SK-N-SH (cell line): Measurements from ENCODE around the gene SMYD1. TPM values are rescaled to one million over a fixed set of nuclear protein-coding genes. Genes with fewer than 3 reads are reported as not detected.

ENCODE experiments used
- CTCF ChIA-PET: fragments of 300-600, 350-600 bp; formaldehyde crosslinking; extraction: SDS; loops from one replicate; lab custom pipeline; 2021; lab: Yijun Ruan, JAX
- POLR2A ChIA-PET: fragments of 350-600 bp; sonication (Branson Sonifier 250); formaldehyde crosslinking; extraction: SDS; loops from one replicate; lab custom pipeline; 2020; ENCODE audit warnings: antibody characterized with exemption, inconsistent platforms; lab: Yijun Ruan, JAX
- DNase-seq: peaks from one replicate; pipeline ENCODE4 v3.0.0; 2012
- H2AFZ ChIP-seq: fragments of 200-600 bp; sonication (generic); 2 replicates; pipeline ENCODE4 v1.8.1; 2016; ENCODE audit warnings: antibody characterized with exemption, mild to moderate bottlenecking, low read depth
- H3F3A ChIP-seq: fragments of 200-600 bp; sonication (generic); replicated peaks from 2 replicates; pipeline ENCODE3; 2016; ENCODE audit warnings: antibody characterized with exemption, mild to moderate bottlenecking; ENCODE audit not compliant: insufficient read depth
- H3K27ac ChIP-seq, 2 experiments: fragments of 200-500 bp in 1 of 2; fragments of 200-600 bp in 1 of 2; sonication (Bioruptor generic) in 1 of 2; sonication (generic), shearing (Covaris generic) in 1 of 2; 2 replicates each; pipeline versions ENCODE4 v1.5.1 to v1.6.1; 2014 to 2016; ENCODE audit warnings: low read depth in 2 of 2, inconsistent platforms in 1 of 2, low read length in 1 of 2, mild to moderate bottlenecking in 1 of 2, mixed read lengths in 1 of 2
- H3K27me3 ChIP-seq: fragments of 200-600 bp; sonication (generic), shearing (Covaris generic); 2 replicates; pipeline ENCODE4 v1.6.1; 2016; ENCODE audit warnings: mixed run types; ENCODE audit not compliant: insufficient read depth
- H3K36me3 ChIP-seq, 2 experiments: fragments of 200-500 bp in 1 of 2; fragments of 200-600 bp in 1 of 2; sonication (Bioruptor generic) in 1 of 2; sonication (generic) in 1 of 2; replicated peaks in 1 of 2; 2 replicates each; pipeline versions ENCODE3 to v1.5.1; 2014 to 2016; ENCODE audit warnings: low read length in 1 of 2, mild to moderate bottlenecking in 1 of 2; ENCODE audit not compliant: insufficient read depth in 2 of 2, control insufficient read depth in 1 of 2
- H3K4me1 ChIP-seq, 2 experiments: fragments of 200-500 bp in 1 of 2; fragments of 200-600 bp in 1 of 2; sonication (Bioruptor generic) in 1 of 2; sonication (generic), shearing (Covaris generic) in 1 of 2; 2 replicates each; pipeline versions ENCODE4 v1.5.1 to v1.6.1; 2014 to 2016; ENCODE audit warnings: low read depth in 1 of 2, low read length in 1 of 2, mixed run types in 1 of 2; ENCODE audit not compliant: insufficient read depth in 2 of 2, control insufficient read depth in 1 of 2
- H3K4me2 ChIP-seq: fragments of 200-600 bp; sonication (generic), shearing (Covaris generic); 2 replicates; pipeline ENCODE4 v1.6.1; 2017; ENCODE audit warnings: mixed run types
- H3K4me3 ChIP-seq, 2 experiments: fragments of 200-500 bp in 1 of 2; fragments of 200-600 bp in 1 of 2; sonication (Bioruptor generic) in 1 of 2; sonication (generic), shearing (Covaris generic) in 1 of 2; 2 replicates each; pipeline versions ENCODE4 v1.5.1 to v1.8.1; 2014 to 2016; ENCODE audit warnings: low read depth in 2 of 2, inconsistent platforms in 1 of 2, low read length in 1 of 2, mild to moderate bottlenecking in 1 of 2, mixed read lengths in 1 of 2, moderate library complexity in 1 of 2
- H3K79me2 ChIP-seq: fragments of 200-600 bp; sonication (generic); 2 replicates; pipeline ENCODE4 v1.8.1; 2017; ENCODE audit warnings: mild to moderate bottlenecking; ENCODE audit not compliant: insufficient read depth
- H3K9ac ChIP-seq: fragments of 200-600 bp; sonication (generic); 2 replicates; pipeline ENCODE4 v1.6.1; 2017; ENCODE audit warnings: mixed run types
- H3K9me2 ChIP-seq: fragments of 200-600 bp; sonication (generic); 2 replicates; pipeline ENCODE4 v1.6.1; 2017; ENCODE audit warnings: mixed run types
- H3K9me3 ChIP-seq: fragments of 200-600 bp; sonication (generic); 2 replicates; pipeline ENCODE4 v1.6.1; 2017; ENCODE audit warnings: mixed run types, mild to moderate bottlenecking, moderate library complexity
- H4K20me1 ChIP-seq: fragments of 200-600 bp; sonication (generic); 2 replicates; pipeline ENCODE4 v1.6.1; 2017; ENCODE audit warnings: mild to moderate bottlenecking, mixed run types; ENCODE audit not compliant: insufficient read depth
- FOXM1 ChIP-seq: IDR thresholded peaks from 2 replicates; pipeline ENCODE4 v1.4.0; 2012; ENCODE audit warnings: low read depth, mild to moderate bottlenecking
- GATA2 ChIP-seq: sonication (generic); formaldehyde crosslinking; IDR thresholded peaks from 2 replicates; pipeline ENCODE4 v1.5.0; 2020; ENCODE audit warnings: mild to moderate bottlenecking, missing genetic modification reagents
- MEF2A ChIP-seq: IDR thresholded peaks from 2 replicates; pipeline ENCODE4 v1.4.0; 2012; ENCODE audit warnings: low read depth, borderline replicate concordance
- MXI1 ChIP-seq: IDR thresholded peaks from 2 replicates; pipeline ENCODE4 v1.6.1; 2012; ENCODE audit warnings: mild to moderate bottlenecking, low read depth, low read length, improper control_type of control experiment
- NFIC ChIP-seq: IDR thresholded peaks from 2 replicates; pipeline ENCODE4 v1.4.0; 2012; ENCODE audit warnings: borderline replicate concordance
- POLR2AphosphoS5 ChIP-seq: IDR thresholded peaks from 2 replicates; pipeline ENCODE4 v1.6.1; 2012; ENCODE audit warnings: low read depth, low read length
- SMC3 ChIP-seq: IDR thresholded peaks from 2 replicates; pipeline ENCODE4 v1.6.1; 2012; ENCODE audit warnings: low read depth, low read length, improper control_type of control experiment
- TCF12 ChIP-seq: IDR thresholded peaks from 2 replicates; pipeline ENCODE4 v1.4.0; 2012
- TEAD4 ChIP-seq: IDR thresholded peaks from 2 replicates; pipeline ENCODE4 v1.4.0; 2012; ENCODE audit warnings: mild to moderate bottlenecking, borderline replicate concordance; ENCODE audit not compliant: insufficient read depth
- USF1 ChIP-seq: IDR thresholded peaks from 2 replicates; pipeline ENCODE4 v1.4.0; 2012; ENCODE audit warnings: low read depth, borderline replicate concordance
- WGBS: methylation state at CpG from one replicate; pipeline ENCODE4 v1.1.6; 2017; ENCODE audit warnings: low lambda C conversion rate; 5-methylcytosine and 5-hydroxymethylcytosine counted together
- polyA plus RNA-seq, 3 experiments: library from polyadenylated mRNA; depleted of rRNA; stranded (reverse); fragments of >200 nt; gene quantifications; 2 replicates each; pipeline ENCODE4 v1.2.3, GENCODE V29; 2012
- TF ChIP-seq, protein P1 (sequence below): fragments of 200-600 bp; sonication (generic); IDR thresholded peaks from 2 replicates; pipeline ENCODE4 v1.6.1; 2017; ENCODE audit warnings: antibody characterized with exemption, mild to moderate bottlenecking, moderate library complexity

Gene SMYD1
- polyA plus RNA-seq, 1 of the 3 experiments (the other 2 are of a cell fraction), result not detected

- Histone ChIP-seq H3K9me3 (no peaks in the 10 kb centered on the region), H3K4me1 (peaks cover 15% of the 10 kb centered on the region in 2 experiments), H3K9me2 (no peaks in the 10 kb centered on the region), H3F3A (peaks cover 13% of the 10 kb centered on the region), H3K9ac (no peak overlapping the region), H3K36me3 (peaks cover 17 to 60% of the 10 kb centered on the region in 2 experiments), H3K27me3 (no peaks in the 10 kb centered on the region), H2AFZ (no peak overlapping the region), H3K4me3 (no peak overlapping the region), H3K4me2 (no peak overlapping the region), H3K79me2 (peaks cover 84% of the 10 kb centered on the region), H3K27ac (no peak overlapping the region), H4K20me1 (peaks cover 18% of the 10 kb centered on the region; the same call in 1 of the 2 replicates)
- ChIA-PET POLR2A (no interaction called here), CTCF (interaction anchor here (0.8 to 1.6 kb wide), 2 partner anchors 8 to 109 kb away, joined by 3 to 9 read pairs; no protein-coding TSS in a partner anchor)
- DNase-seq, result no peak
- 100% methylated on average over 2 of the region's 2 CpGs for WGBS
- TF ChIP-seq FOXM1 (no peak), POLR2AphosphoS5 (0 out of 2 replicates have a peak, but pooled peaks have one; percentile 9)
- TF ChIP-seq, all 33 proteins: peak for 1
Observed at GRCh38 chr2:88051792-88052191, 15.8 kb upstream of the SMYD1 start.

GRCh38 chr2:88053296-88053695 is 14.3 kb upstream of the SMYD1 start:
- WGBS, result 79% methylated on average over 1 of the region's 1 CpG
- peak overlapping the region; percentile 92 for H3K4me2 ChIP-seq
- H3K4me1 ChIP-seq, result peaks cover 15% of the 10 kb centered on the region in 2 experiments
- no peaks in the 10 kb centered on the region for H3K27me3 ChIP-seq
- H3F3A ChIP-seq, result peaks cover 8% of the 10 kb centered on the region
- peaks cover 17 to 50% of the 10 kb centered on the region in 2 experiments for H3K36me3 ChIP-seq
- no peaks in the 10 kb centered on the region for H3K9me2 ChIP-seq
- peaks cover 18% of the 10 kb centered on the region; the same call in 1 of the 2 replicates for H4K20me1 ChIP-seq
- no peak for DNase-seq
- no peak overlapping the region for H2AFZ ChIP-seq
- H3K9ac ChIP-seq, result no peak overlapping the region
- no peaks in the 10 kb centered on the region for H3K9me3 ChIP-seq
- H3K27ac ChIP-seq, result no peak overlapping the region
- ChIA-PET POLR2A (no interaction called here), CTCF (interaction anchor here (1.0 kb wide), 1 partner anchor 107 kb away, joined by 3 read pairs; no protein-coding TSS in a partner anchor)
- TF ChIP-seq TCF12 (no peak), POLR2AphosphoS5 (no peak), USF1 (no peak), TEAD4 (no peak), SMC3 (no peak), MXI1 (no peak), MEF2A (no peak), GATA2 (CRISPR knock-in tag) (no peak), NFIC (no peak)
- TF ChIP-seq, protein P1, sequence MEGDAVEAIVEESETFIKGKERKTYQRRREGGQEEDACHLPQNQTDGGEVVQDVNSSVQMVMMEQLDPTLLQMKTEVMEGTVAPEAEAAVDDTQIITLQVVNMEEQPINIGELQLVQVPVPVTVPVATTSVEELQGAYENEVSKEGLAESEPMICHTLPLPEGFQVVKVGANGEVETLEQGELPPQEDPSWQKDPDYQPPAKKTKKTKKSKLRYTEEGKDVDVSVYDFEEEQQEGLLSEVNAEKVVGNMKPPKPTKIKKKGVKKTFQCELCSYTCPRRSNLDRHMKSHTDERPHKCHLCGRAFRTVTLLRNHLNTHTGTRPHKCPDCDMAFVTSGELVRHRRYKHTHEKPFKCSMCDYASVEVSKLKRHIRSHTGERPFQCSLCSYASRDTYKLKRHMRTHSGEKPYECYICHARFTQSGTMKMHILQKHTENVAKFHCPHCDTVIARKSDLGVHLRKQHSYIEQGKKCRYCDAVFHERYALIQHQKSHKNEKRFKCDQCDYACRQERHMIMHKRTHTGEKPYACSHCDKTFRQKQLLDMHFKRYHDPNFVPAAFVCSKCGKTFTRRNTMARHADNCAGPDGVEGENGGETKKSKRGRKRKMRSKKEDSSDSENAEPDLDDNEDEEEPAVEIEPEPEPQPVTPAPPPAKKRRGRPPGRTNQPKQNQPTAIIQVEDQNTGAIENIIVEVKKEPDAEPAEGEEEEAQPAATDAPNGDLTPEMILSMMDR, result no peak
- peaks cover 72% of the 10 kb centered on the region for H3K79me2 ChIP-seq
- peak overlapping the region in 1 of 2 experiments; percentile 85; a peak in 1 of 4 replicates for H3K4me3 ChIP-seq
